Measurements from ENCODE around the gene RIOK3. TPM values are rescaled to one million over a fixed set of nuclear protein-coding genes. Genes with fewer than 3 reads are reported as not detected.
A peak's percentile ranks its signal among the peaks of the same experiment; 100 is the strongest.
"Not testable (repeated sequence)": the region's sequence is repeated elsewhere in the genome, so short reads cannot be mapped to it uniquely, and the experiment has no call there.

Gene RIOK3
- total RNA-seq, 1 donor from 2014 or later: 30.0 TPM

DNA sequence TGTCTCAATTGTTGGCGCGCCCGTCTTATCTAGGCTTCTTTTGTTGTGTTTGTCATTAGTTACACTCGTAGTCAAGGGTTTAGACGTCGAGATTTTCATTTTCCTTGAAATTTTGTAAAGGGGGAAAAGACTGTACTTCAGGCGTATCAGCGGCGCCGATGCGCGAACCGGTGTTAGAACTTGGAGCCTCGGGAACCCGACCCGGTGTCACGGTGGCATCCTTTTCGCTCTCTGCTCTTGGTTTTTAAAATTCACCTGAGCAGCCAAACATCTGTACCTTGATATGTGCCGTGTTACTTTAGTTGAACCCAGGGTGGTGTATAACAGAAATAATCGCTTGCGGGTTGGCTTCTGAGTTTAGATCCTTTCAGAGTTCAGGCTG is 50.9 kb downstream of the RIOK3 start:
- TF ChIP-seq, protein P1, sequence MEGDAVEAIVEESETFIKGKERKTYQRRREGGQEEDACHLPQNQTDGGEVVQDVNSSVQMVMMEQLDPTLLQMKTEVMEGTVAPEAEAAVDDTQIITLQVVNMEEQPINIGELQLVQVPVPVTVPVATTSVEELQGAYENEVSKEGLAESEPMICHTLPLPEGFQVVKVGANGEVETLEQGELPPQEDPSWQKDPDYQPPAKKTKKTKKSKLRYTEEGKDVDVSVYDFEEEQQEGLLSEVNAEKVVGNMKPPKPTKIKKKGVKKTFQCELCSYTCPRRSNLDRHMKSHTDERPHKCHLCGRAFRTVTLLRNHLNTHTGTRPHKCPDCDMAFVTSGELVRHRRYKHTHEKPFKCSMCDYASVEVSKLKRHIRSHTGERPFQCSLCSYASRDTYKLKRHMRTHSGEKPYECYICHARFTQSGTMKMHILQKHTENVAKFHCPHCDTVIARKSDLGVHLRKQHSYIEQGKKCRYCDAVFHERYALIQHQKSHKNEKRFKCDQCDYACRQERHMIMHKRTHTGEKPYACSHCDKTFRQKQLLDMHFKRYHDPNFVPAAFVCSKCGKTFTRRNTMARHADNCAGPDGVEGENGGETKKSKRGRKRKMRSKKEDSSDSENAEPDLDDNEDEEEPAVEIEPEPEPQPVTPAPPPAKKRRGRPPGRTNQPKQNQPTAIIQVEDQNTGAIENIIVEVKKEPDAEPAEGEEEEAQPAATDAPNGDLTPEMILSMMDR (conservative IDR thresholded peaks at IDR 0.05; ENCODE audit: low read depth, low read length): no peak
- DNase-seq (ENCODE audit: low read depth): no peak
- peak overlapping the region; percentile 93 for H3K4me3 ChIP-seq (ENCODE audit: low read depth, low read length)

DNA sequence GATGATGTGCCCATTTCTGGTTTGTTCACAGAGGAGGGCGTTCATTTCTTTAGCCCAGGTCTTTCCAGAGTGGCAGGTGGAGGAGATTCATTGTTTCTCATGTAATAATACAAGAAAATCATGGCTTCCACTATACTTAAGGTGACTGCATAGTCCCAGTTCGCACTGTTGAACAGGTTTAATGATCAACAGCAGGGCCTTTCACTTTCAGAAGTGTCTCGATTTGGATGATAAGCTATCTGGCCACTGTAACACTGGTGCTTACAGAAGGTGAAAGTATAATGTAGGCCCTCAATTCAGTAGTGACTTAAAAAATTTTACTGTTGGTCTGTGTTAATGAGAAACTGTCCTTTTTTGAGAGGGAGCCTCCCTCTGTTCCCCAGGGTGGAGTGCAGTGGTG is 51.6 kb downstream of the RIOK3 start:
- H3K4me3 ChIP-seq (ENCODE audit: low read depth, low read length): peak overlapping the region; percentile 93
- DNase-seq (ENCODE audit: low read depth): no peak
- TF ChIP-seq, protein P1 (conservative IDR thresholded peaks at IDR 0.05; ENCODE audit: low read depth, low read length): no peak

DNA sequence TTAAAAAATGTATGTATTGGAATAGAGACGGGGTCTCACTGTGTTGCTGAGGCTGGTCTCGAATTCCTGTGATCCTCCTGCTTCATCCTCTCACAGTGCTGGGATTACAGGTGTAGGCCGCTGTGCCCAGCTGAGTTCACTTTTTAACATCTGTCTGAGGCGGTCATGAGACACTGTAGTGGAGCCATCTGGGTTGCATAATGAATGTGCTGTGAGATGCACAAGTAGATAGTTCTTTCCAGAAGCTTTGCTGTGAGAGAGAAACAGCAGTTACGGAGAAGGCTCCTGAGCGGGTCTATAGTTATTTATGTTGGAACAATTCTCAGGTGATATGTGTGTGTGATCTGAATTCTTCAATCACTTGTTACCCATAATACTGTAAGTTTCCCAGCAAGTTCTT is 53.3 kb downstream of the RIOK3 start:
- no peak overlapping the region for H3K4me3 ChIP-seq (ENCODE audit: low read depth, low read length)
- TF ChIP-seq, protein P1 (conservative IDR thresholded peaks at IDR 0.05; ENCODE audit: low read depth, low read length): no peak
- DNase-seq (ENCODE audit: low read depth): no peak

DNA sequence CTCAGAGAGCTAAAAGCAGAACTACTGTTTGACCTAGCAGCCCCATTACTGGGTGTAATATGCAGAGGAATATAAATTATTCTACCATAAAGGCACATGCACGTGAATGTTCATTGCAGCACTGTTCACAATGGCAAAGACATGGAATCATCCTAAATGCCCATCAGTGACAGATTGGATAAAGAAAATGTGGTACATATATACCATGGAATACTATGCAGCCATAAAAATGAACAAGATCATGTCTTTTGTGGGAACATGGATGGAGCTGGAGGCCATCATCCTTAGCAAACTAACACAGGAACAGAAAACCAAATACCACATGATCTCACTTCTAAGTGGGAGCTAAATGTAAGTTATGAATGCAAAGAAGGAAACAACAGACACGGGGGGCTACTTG is 57.8 kb downstream of the RIOK3 start:
- not testable (repeated sequence) for DNase-seq (ENCODE audit: low read depth); H3K4me3 ChIP-seq (ENCODE audit: low read depth, low read length)

GRCh38 chr18:23512216-23512615 is 59.1 kb downstream of the RIOK3 start:
- not testable (repeated sequence) for H3K4me3 ChIP-seq (ENCODE audit: low read depth, low read length)

DNA sequence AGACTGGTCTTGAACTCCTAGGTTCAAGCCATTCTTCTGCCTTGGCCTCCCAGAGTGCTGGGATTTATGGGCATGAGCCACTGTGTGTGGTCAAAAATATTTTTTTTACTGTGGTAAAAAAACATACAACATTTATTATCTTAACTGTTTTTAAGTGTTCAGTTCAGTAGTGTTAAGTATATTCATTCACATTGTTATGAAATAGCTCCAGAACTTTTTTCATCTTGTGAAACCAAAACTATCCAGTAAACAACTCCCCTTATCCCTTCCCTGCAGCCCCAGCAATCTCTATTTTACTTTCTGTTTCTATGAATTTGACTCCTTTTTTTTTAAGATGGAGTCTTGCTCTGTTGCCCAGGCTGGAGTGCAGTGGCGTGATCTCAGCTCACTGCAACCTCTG is 59.6 kb downstream of the RIOK3 start:
- H3K4me3 ChIP-seq (ENCODE audit: low read depth, low read length): no peak overlapping the region
- no peak for DNase-seq (ENCODE audit: low read depth)
- TF ChIP-seq, protein P1 (conservative IDR thresholded peaks at IDR 0.05; ENCODE audit: low read depth, low read length): no peak

More at GRCh38 chr18:23512216-23512615, 59.1 kb downstream of the RIOK3 start:
- DNase-seq (ENCODE audit: low read depth): not testable (repeated sequence)

DNA sequence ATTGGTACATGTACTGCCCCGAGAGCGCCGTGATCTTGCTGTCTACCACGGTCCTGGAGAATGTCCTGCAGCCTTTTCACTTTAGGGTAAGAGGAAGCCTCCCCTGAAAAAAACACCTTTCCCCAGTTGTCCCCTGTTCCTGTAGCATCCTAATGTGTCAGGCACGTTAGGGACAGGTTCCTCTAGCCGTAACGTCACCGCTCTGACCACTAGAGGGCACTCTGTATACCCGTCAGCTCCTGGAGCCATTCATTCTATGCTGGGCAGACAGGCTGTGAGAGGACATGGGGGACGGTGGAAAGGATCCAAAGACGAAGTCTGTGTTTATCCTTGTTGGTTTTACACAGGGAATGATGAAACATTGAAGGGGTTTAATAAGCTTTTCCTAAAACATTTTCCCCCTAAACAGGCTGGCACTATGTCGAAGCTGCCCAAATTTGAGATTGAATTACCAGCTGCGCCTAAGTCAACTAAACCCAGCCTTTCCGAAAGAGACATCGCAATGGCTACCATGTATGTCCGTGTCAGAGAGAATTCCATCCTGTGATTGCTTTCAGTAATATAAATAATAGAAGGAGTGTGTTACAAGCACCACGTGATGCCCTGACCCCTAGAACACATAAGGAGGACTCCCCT is 62.9 kb downstream of the RIOK3 start:
- DNase-seq (ENCODE audit: low read depth): no peak
- TF ChIP-seq, protein P1 (conservative IDR thresholded peaks at IDR 0.05; ENCODE audit: low read depth, low read length): peak; percentile 98

GRCh38 chr18:23519734-23520133 is 66.6 kb downstream of the RIOK3 start:
- TF ChIP-seq, protein P1 (conservative IDR thresholded peaks at IDR 0.05; ENCODE audit: low read depth, low read length): no peak
- no peak overlapping the region for H3K4me3 ChIP-seq (ENCODE audit: low read depth, low read length)

More for the DNA sequence above, 62.9 kb downstream of the RIOK3 start:
- no peak overlapping the region for H3K4me3 ChIP-seq (ENCODE audit: low read depth, low read length)

More at GRCh38 chr18:23519734-23520133, 66.6 kb downstream of the RIOK3 start:
- no peak for DNase-seq (ENCODE audit: low read depth)
